Brain microvascular endothelial cell (primary cell): Measurements from ENCODE around the gene MSH2.

Source experiments
- DNase-seq: peaks from one replicate; pipeline ENCODE4 v3.0.0-alpha.2; 2020
- H3K27ac ChIP-seq: fragments of 250-450 bp; sonication (Bioruptor Pico); 2 replicates; pipeline ENCODE4 v1.5.1; 2020; ENCODE audit warnings: mild to moderate bottlenecking, moderate library complexity
- H3K27me3 ChIP-seq: fragments of 250-450 bp; sonication (Bioruptor Pico); replicated peaks from 2 replicates; pipeline ENCODE4 v1.5.1; 2020; ENCODE audit warnings: mild to moderate bottlenecking
- H3K36me3 ChIP-seq: fragments of 250-450 bp; sonication (Bioruptor Pico); replicated peaks from 2 replicates; pipeline ENCODE4 v1.5.1; 2020; ENCODE audit warnings: mild to moderate bottlenecking
- H3K4me3 ChIP-seq: 2 replicates; pipeline ENCODE4 v1.5.1; 2011; ENCODE audit warnings: low read depth, mild to moderate bottlenecking, control low read depth, low read length, moderate library complexity
- in situ Hi-C: cut with HindIII; loops from 2 replicates; pipeline ENCODE4 v1.10.0; 2017; ENCODE audit warnings: low sequenced_read_pairs, low pct_ligation_motif_present
- TF ChIP-seq, protein P1 (sequence below): IDR thresholded peaks from 2 replicates; pipeline ENCODE4 v1.5.1; 2011; ENCODE audit warnings: low read depth, mild to moderate bottlenecking, moderate library complexity, low read length, control low read depth, inconsistent platforms; ENCODE audit errors: missing control alignments

The MSH2 gene

DNA sequence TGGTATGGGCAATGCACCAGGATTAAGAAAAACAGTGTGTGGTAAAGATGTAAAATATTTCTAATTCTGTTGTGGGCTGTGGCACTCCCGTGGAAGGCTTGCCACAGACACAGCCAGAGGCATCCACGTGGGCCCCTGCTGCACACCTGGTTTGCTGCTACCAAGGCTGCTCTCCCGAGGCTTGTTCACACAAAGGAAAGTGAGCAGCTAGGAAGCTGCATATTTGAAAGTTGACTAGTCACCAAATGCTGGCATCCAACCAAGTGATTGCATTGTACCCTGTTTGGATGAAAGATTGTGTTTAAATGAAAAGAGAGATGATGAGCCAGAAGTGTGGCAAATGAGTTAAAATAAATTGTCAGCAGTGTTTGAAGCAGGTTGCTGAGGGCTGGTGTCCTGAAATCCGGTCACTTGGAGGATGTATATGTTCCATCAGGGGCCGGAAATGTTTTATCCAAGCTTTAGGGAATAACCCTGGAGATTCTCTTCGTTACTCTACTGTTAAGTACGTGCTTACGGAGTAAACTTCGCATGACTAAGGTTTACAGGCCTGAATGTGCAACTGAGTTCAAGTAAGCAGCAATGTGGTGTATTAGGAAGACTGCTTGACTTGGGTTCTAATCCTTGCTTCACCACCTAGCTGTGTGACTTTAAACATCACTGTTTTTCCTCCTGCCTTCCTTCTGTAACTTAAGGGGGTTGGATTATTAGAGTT is 86.1 kb downstream of the MSH2 start:
- Histone ChIP-seq H3K27ac (no peak overlapping the region), H3K36me3 (no peaks in the 10 kb centered on the region), H3K4me3 (no peak overlapping the region), H3K27me3 (no peaks in the 10 kb centered on the region)
- peak; percentile 83 for DNase-seq
- in situ Hi-C loops: no loop called here
- TF ChIP-seq, protein P1, sequence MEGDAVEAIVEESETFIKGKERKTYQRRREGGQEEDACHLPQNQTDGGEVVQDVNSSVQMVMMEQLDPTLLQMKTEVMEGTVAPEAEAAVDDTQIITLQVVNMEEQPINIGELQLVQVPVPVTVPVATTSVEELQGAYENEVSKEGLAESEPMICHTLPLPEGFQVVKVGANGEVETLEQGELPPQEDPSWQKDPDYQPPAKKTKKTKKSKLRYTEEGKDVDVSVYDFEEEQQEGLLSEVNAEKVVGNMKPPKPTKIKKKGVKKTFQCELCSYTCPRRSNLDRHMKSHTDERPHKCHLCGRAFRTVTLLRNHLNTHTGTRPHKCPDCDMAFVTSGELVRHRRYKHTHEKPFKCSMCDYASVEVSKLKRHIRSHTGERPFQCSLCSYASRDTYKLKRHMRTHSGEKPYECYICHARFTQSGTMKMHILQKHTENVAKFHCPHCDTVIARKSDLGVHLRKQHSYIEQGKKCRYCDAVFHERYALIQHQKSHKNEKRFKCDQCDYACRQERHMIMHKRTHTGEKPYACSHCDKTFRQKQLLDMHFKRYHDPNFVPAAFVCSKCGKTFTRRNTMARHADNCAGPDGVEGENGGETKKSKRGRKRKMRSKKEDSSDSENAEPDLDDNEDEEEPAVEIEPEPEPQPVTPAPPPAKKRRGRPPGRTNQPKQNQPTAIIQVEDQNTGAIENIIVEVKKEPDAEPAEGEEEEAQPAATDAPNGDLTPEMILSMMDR: no peak

DNA sequence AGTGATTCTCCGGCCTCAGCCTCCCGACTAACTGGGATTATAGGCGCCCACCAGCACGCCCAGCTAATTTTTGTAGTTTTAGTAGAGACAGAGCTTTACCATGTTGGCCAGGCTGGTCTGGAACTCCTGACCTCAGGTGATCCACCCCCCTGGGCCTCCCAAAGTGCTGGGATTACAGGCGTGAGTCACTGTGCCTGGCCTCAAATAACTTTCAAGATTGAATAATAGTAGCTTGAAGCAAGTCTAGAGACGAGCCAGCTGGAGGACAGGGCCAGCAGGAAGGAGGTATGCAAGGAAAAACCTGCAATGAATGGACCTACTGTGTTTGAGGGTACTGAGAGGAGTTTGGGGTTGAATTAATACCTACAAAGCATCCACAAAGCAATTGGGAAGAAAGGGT is 87.5 kb downstream of the MSH2 start:
- Histone ChIP-seq H3K36me3 (no peaks in the 10 kb centered on the region), H3K4me3 (no peak overlapping the region), H3K27ac (no peak overlapping the region), H3K27me3 (no peaks in the 10 kb centered on the region)
- TF ChIP-seq, protein P1: no peak
- in situ Hi-C loops: no loop called here
- DNase-seq: no peak

DNA sequence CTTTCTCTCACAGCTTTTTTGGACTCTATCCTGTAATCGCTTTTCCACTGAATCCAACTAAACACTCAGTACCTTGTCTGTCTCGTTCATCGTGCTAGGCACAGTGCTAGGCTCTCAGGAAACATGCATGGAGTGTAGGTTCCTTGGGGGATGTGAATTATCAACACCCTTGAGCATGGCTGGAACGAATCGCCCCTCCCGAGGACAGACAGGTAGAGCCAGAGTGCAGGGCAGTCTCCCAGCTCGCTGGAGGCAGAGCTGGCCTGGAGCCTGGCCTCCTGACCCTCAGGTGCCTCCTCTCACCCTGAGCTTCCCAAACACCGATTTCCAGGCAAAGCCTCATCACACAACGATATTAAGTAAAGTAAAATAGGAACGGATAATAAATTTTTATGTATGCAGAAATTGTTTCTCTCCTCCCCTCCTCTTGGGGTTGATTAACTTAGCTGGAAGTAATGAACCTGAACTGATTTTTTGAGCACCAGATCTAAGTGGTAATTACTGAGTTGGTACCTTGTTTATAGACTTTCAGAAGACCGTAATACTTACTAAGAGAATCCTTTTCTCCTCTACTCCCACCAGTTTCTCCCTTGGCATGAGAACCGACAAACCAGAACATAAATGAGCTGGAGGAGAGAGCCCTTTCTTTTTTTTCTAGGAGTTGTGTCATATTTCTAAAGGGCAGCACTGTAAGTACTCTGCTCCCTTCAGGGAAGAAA is 90.5 kb downstream of the MSH2 start:
- Histone ChIP-seq H3K4me3 (no peak overlapping the region), H3K27ac (no peak overlapping the region), H3K27me3 (no peaks in the 10 kb centered on the region), H3K36me3 (no peaks in the 10 kb centered on the region)
- DNase-seq: no peak
- in situ Hi-C loops: no loop called here
- TF ChIP-seq, protein P1: no peak

DNA sequence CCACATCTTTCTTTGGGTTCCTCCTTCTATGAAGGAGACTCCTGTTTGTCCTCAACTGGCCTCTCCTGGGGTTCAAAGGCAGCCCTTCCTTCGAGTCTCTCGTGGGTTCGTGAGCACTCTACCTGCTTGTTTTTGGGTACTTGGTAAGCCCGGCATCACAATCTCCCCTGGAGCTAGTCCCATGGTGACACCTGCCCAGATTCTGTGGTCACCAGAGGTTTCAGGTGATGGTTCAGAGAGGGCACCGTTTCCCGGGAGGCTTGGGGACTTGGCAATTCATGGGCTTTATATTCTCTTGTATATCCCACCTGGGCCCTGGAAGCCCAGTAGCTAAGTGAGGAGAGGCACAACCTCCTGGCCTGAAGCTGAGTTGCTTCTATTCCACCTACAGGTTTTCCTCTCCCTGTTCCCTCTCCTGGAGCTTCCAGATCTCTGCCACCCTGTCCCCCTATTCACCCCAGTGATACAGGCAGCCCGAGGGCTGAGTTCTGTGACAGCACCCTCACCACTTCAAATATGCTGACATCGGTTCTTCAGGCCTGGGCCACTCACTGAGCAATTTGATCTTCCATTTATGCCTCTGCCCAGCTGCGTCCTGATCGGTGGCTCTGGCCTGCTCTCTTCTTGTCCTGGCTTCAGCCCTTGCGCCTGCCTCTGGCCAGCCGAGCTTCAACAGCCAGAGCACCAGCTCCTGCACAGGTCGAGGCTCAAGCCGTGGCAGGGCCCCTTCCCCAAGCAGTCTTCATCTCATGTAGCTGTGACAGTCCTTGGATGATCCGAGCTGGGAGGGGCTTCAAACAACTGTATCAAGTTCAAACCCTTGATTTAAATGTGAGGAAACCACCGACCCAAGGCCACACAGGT is 91.5 kb downstream of the MSH2 start:
- in situ Hi-C loops: no loop called here
- Histone ChIP-seq H3K27ac (no peak overlapping the region), H3K27me3 (no peaks in the 10 kb centered on the region), H3K36me3 (no peaks in the 10 kb centered on the region), H3K4me3 (no peak overlapping the region)
- TF ChIP-seq, protein P1: no peak
- DNase-seq: no peak

DNA sequence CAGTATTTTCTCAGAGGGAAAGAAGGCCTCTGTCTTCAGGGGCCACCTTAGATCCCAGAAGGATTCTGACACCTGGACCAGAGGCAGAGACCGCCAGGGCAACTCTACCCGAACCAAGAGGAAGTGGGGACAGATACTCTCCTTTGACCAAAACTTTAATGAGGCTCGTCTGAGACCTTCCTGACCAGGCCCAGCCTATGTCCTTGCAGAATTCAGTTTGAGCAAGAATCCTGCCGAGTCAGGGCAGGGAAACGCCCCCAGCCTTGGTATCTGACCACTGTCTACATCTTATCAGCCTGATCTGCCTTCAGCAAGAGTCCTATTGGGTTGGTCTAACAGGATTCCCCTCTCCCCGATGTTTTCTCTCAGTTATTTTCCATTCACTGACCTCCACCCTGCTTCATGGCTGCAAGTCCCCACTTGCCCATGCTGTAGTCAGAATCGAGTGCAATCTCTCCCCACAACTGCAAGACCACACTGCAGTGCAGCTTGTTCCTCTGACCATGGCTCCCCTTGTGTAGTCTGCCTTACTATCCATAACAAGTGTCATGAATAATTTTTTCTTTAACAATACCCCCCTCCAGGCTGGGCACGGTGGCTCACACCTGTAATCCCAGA is 95.0 kb downstream of the MSH2 start:
- Histone ChIP-seq H3K27me3 (no peaks in the 10 kb centered on the region), H3K4me3 (no peak overlapping the region), H3K27ac (no peak overlapping the region), H3K36me3 (no peaks in the 10 kb centered on the region)
- no peak for DNase-seq
- TF ChIP-seq, protein P1: no peak
- in situ Hi-C loops: no loop called here
